ENCODE measurements around the gene SYT17. TPM values are rescaled to one million over a fixed set of nuclear protein-coding genes. Genes with fewer than 3 reads are reported as not detected.

Gene SYT17, protein sequence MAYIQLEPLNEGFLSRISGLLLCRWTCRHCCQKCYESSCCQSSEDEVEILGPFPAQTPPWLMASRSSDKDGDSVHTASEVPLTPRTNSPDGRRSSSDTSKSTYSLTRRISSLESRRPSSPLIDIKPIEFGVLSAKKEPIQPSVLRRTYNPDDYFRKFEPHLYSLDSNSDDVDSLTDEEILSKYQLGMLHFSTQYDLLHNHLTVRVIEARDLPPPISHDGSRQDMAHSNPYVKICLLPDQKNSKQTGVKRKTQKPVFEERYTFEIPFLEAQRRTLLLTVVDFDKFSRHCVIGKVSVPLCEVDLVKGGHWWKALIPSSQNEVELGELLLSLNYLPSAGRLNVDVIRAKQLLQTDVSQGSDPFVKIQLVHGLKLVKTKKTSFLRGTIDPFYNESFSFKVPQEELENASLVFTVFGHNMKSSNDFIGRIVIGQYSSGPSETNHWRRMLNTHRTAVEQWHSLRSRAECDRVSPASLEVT
- total RNA-seq, result 1 to 10 TPM in 3 of 4 donors, under 1 TPM in 1; 0.29 to 4.4 (median 2.2) TPM

GRCh38 chr16:19167710-19168370 lies at the start of gene SYT17:
TSS of gene SYT17 (plus strand) at chr16:19168240. CDS start at chr16:19168647, 407 bp downstream.
- peak; percentile 25 to 47 for DNase-seq
- Histone ChIP-seq H3K4me3 (peak within 1 kb of the TSS; percentile 21 to 31), H3K27ac (no peak within 1 kb of the TSS), H3K4me1 (peaks cover 0 to 12% of the 10 kb centered on the region in 2 donors), H3K9me3 (no peaks in the 10 kb centered on the region), H3K36me3 (no peaks in the 10 kb centered on the region), H3K27me3 (peaks cover 0 to 7% of the 10 kb centered on the region in 2 donors)
- TF ChIP-seq POLR2A (IDR thresholded peaks at IDR 0.05), result peak in 1 of 2 donors; percentile 11
- TF ChIP-seq CTCF (IDR thresholded peaks at IDR 0.05), result peak; percentile 35 to 82 (median 56)
- intact Hi-C loops (cut with DNase I; ENCODE audit: low total_unique reads), result no loop called here

GRCh38 chr16:19118938-19119431 lies 49.1 kb upstream of the SYT17 start:
- intact Hi-C loops (cut with DNase I; ENCODE audit: low total_unique reads), result no loop called here
- peak; percentile 69 to 78 for DNase-seq
- Histone ChIP-seq H3K36me3 (no peaks in the 10 kb centered on the region), H3K27ac (peak overlapping the region; percentile 91 to 94), H3K4me1 (peaks cover 13 to 16% of the 10 kb centered on the region in 2 donors), H3K4me3 (peak overlapping the region; percentile 32 to 36), H3K27me3 (no peaks in the 10 kb centered on the region), H3K9me3 (no peaks in the 10 kb centered on the region)
- TF ChIP-seq POLR2A (IDR thresholded peaks at IDR 0.05) (no peak), CTCF (IDR thresholded peaks at IDR 0.05) (no peak)

DNA sequence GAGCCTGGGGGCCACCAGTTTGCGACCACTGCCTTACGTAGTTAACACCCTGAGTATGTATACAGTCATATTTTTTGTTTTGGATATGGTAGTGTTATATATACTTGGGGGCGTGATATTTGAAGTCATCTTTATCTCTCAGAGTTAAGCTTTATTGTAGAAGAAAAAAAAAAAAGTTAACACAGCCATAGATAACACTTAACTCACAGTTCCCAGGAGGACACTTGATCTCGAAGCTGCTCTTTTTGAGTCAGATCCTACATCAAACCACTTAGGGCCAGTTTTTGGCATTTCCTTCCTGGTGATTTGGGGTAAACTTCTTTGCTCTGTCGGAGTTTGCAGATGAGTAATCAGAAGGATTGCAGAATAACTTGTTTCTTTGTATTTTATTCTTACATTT lies 48.5 kb upstream of the SYT17 start:
- no peaks in the 10 kb centered on the region for H3K27me3 ChIP-seq
- DNase-seq, result peak in 1 of 2 donors; percentile 34

DNA sequence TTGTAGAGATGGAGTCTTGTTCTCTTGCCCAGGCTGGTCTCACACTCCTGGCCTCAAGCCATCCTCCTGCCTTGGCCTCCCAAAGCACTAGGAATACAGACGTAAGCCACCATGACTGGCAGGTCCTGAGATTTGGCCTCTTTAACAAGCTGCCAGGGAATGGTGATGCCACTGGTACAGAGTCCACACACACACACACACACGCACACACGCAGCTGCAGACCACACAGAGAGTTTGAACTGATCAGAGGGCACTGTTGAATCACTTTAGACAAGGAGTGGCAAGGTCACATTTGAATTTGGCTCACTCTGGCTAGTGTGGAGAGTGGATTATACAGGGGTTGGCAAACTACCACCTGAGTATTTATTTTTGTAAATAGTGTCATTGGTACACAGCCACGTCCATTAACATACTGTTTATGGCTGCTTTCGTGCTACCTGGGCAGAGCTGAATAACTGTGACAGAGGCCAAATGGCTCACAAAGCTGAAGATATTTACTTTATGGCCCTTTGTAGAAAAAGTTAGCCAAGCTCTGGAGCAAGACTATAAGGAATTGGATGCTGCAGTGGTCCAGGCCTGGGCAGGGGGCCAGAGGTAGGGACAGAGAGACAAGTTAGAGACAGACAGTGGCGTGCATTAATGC lies 44.4 kb upstream of the SYT17 start:
- intact Hi-C loops (cut with DNase I; ENCODE audit: low total_unique reads), result no loop called here
- Histone ChIP-seq H3K9me3 (no peaks in the 10 kb centered on the region), H3K36me3 (no peaks in the 10 kb centered on the region), H3K4me1 (peaks cover 0 to 4% of the 10 kb centered on the region in 2 donors), H3K27me3 (no peaks in the 10 kb centered on the region), H3K4me3 (no peak overlapping the region), H3K27ac (peak overlapping the region in 1 of 2 donors; percentile 15)
- DNase-seq, result no peak
- TF ChIP-seq CTCF (IDR thresholded peaks at IDR 0.05) (no peak), POLR2A (IDR thresholded peaks at IDR 0.05) (no peak)

More for the DNA sequence above, 48.5 kb upstream of the SYT17 start:
- peaks cover 13 to 16% of the 10 kb centered on the region in 2 donors for H3K4me1 ChIP-seq
- no peaks in the 10 kb centered on the region for H3K9me3 ChIP-seq
- H3K27ac ChIP-seq, result peak overlapping the region; percentile 91 to 94
- peak overlapping the region; percentile 32 to 36 for H3K4me3 ChIP-seq
- intact Hi-C loops (cut with DNase I; ENCODE audit: low total_unique reads), result no loop called here
- H3K36me3 ChIP-seq, result no peaks in the 10 kb centered on the region
- no peak for TF ChIP-seq CTCF (IDR thresholded peaks at IDR 0.05)
